Measurements from ENCODE around the gene ADGRF4.

GRCh38 chr6:47701363-47701762 lies 3.0 kb downstream of the ADGRF4 start:
- no peak for TF ChIP-seq REST (IDR thresholded peaks at IDR 0.05; ENCODE audit: insufficient read depth in 1 of 2, low read depth in 2 of 2, low read length in 2 of 2)
- TF ChIP-seq POLR2AphosphoS5 (IDR thresholded peaks at IDR 0.05; ENCODE audit: low read depth, low read length): no peak
- TF ChIP-seq TAF1 (IDR thresholded peaks at IDR 0.05; ENCODE audit: borderline replicate concordance, insufficient read depth, low read length): no peak
- no peak for TF ChIP-seq SIN3A (IDR thresholded peaks at IDR 0.05; ENCODE audit: borderline replicate concordance, insufficient read depth, low read length)
